Loucy (cell line): ENCODE results near the gene TJP3.
"Not testable (repeated sequence)": the region's sequence is repeated elsewhere in the genome, so short reads cannot be mapped to it uniquely, and the experiment has no call there.

Source experiments
- EZH2phosphoT487 ChIP-seq: fragments of 200-600 bp; IDR thresholded peaks from 2 replicates; pipeline ENCODE4 v1.6.1; 2018; ENCODE audit warnings: antibody characterized with exemption, mild to moderate bottlenecking, moderate library complexity, borderline replicate concordance
- TF ChIP-seq, protein P1 (sequence below): fragments of 200-600 bp; sonication (generic); conservative IDR thresholded peaks from 2 replicates; pipeline ENCODE4 v1.5.1; 2014; ENCODE audit warnings: mild to moderate bottlenecking, antibody characterized with exemption, low read length

DNA sequence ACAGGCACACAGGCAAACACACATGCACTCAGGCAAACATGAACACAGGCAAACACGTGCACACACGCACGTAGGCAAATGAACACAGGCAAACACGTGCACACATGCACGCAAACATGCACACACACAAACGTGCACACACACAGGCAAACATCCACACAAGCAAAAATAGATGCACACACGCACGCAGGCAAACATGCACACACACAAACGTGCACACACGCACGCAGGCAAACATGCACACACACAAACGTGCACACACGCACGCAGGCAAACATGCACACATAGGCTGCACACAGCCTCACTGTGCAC, 41.7 kb upstream of the TJP3 start:
- TF ChIP-seq, protein P1, sequence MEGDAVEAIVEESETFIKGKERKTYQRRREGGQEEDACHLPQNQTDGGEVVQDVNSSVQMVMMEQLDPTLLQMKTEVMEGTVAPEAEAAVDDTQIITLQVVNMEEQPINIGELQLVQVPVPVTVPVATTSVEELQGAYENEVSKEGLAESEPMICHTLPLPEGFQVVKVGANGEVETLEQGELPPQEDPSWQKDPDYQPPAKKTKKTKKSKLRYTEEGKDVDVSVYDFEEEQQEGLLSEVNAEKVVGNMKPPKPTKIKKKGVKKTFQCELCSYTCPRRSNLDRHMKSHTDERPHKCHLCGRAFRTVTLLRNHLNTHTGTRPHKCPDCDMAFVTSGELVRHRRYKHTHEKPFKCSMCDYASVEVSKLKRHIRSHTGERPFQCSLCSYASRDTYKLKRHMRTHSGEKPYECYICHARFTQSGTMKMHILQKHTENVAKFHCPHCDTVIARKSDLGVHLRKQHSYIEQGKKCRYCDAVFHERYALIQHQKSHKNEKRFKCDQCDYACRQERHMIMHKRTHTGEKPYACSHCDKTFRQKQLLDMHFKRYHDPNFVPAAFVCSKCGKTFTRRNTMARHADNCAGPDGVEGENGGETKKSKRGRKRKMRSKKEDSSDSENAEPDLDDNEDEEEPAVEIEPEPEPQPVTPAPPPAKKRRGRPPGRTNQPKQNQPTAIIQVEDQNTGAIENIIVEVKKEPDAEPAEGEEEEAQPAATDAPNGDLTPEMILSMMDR = not testable (repeated sequence)
- TF ChIP-seq EZH2phosphoT487 = not testable (repeated sequence)
